Esophagus muscularis mucosa (tissue), 4 donors: ENCODE data around the gene SOST. TPM values are rescaled to one million over a fixed set of nuclear protein-coding genes. Genes with fewer than 3 reads are reported as not detected.

Experiments used
- DNase-seq: peaks from one replicate; pipeline ENCODE4 v3.0.0-alpha.2; 2017; ENCODE audit errors: extremely low spot score
- H3K27ac ChIP-seq, 4 donors: fragments of 200-600 bp; sonication (generic); replicated peaks in 1 of 4; 1 replicate in 3 of 4; 2 replicates in 1 of 4; pipeline ENCODE4 v1.5.1; 2016 to 2019; ENCODE audit warnings: mild to moderate bottlenecking in 1 of 4
- H3K27me3 ChIP-seq, 4 donors: fragments of 200-600 bp; sonication (generic); one replicate each; pipeline versions ENCODE4 v1.5.1 to v1.6.0; 2016 to 2019
- H3K36me3 ChIP-seq, 4 donors: fragments of 200-600 bp; sonication (generic); one replicate each; pipeline ENCODE4 v1.5.1; 2016 to 2019
- H3K4me1 ChIP-seq, 4 donors: fragments of 200-600 bp; sonication (generic); one replicate each; pipeline ENCODE4 v1.5.1; 2016 to 2019
- H3K4me3 ChIP-seq, 4 donors: fragments of 200-600 bp; sonication (generic); 1 replicate in 2 of 4; 2 replicates in 2 of 4; pipeline ENCODE4 v1.5.1; 2016 to 2019; ENCODE audit warnings: mild to moderate bottlenecking in 4 of 4, moderate library complexity in 1 of 4
- H3K9me3 ChIP-seq, 4 donors: fragments of 200-600 bp; sonication (generic); 1 replicate in 3 of 4; 2 replicates in 1 of 4; pipeline ENCODE4 v1.5.1; 2016 to 2019
- CTCF ChIP-seq, 3 experiments: fragments of 200-600 bp in 2 of 3; fragments of 450-650 bp in 1 of 3; sonication (generic) in 2 of 3; IDR thresholded peaks; one replicate each; pipeline ENCODE4 v1.5.1; 2017 to 2019; ENCODE audit warnings: antibody characterized with exemption in 3 of 3, mild to moderate bottlenecking in 2 of 3, moderate library complexity in 1 of 3
- EP300 ChIP-seq: sonication (generic); formaldehyde crosslinking; IDR thresholded peaks from one replicate; pipeline ENCODE4 v1.6.1; 2017; ENCODE audit warnings: antibody characterized with exemption
- POLR2A ChIP-seq: fragments of 450-650 bp; IDR thresholded peaks from one replicate; pipeline ENCODE4 v1.6.1; 2017; ENCODE audit warnings: antibody characterized with exemption, moderate library complexity, mild to moderate bottlenecking, low read depth
- POLR2AphosphoS5 ChIP-seq, 2 donors: sonication (generic); formaldehyde crosslinking; IDR thresholded peaks; one replicate each; pipeline ENCODE4 v1.6.1; 2017; ENCODE audit warnings: antibody characterized with exemption in 2 of 2
- WGBS: methylation state at CpG from one replicate; pipeline ENCODE4 v1.1.5; 2018; 5-methylcytosine and 5-hydroxymethylcytosine counted together
- intact Hi-C: fragments of 100-400 bp; cut with DNase I; formaldehyde crosslinking; loops from one replicate; pipeline ENCODE4 v1.15.1; 2023
- total RNA-seq, 4 donors: library from RNA; depleted of rRNA; stranded (reverse); fragments of >200 nt; gene quantifications; one replicate each; pipeline versions ENCODE4 v1.1.0 to v1.2.1, GENCODE V29; 2016

SOST gene
- total RNA-seq, 4 donors from 2014 or later, result not detected

DNA sequence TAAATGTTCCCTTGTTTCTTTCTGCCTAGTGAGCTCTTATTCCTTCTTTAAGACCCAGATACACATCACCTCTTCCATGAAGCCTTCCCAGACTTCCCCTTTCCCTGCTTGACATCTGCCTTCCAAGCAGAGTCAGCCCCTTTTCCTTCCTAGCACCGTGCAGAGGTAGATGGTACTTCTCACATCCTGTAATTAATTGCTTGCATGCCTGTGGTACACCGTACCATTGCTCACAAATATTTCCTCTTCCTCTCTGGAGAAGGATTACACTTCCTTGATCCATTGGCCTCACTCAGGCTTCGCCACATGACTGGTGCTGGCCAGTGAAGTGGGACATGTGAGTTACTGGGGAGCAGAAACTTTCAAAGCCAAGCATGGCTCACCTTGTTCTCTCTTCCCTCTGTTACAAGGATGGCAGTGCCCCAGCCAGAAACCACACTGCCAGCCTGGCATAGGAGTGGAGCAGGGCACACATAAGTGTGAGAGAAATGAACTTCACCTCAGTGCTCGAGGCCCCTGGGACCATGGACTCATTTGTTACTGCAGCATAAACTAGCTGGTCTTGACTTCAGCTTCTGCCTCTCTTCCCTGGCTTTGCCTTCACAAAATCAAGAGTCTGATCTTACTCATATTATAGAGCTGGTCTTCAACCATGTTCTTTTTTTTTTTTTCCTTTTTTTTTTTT lies 44.0 kb downstream of the SOST start:
- TF ChIP-seq EP300 (no peak), POLR2A (no peak), CTCF (IDR thresholded peaks at IDR 0.05) (no peak), POLR2AphosphoS5 (IDR thresholded peaks at IDR 0.05) (no peak)
- Histone ChIP-seq H3K4me1 (peaks cover 11 to 17% (median 15%) of the 10 kb centered on the region in 4 donors), H3K27ac (no peak overlapping the region), H3K9me3 (no peaks in the 10 kb centered on the region), H3K4me3 (no peak overlapping the region), H3K27me3 (peaks cover 0 to 52% (median 1%) of the 10 kb centered on the region in 4 donors), H3K36me3 (no peaks in the 10 kb centered on the region)
- intact Hi-C loops, result no loop called here
- DNase-seq, result no peak
- WGBS, result 71% methylated on average over 4 of the region's 4 CpGs

DNA sequence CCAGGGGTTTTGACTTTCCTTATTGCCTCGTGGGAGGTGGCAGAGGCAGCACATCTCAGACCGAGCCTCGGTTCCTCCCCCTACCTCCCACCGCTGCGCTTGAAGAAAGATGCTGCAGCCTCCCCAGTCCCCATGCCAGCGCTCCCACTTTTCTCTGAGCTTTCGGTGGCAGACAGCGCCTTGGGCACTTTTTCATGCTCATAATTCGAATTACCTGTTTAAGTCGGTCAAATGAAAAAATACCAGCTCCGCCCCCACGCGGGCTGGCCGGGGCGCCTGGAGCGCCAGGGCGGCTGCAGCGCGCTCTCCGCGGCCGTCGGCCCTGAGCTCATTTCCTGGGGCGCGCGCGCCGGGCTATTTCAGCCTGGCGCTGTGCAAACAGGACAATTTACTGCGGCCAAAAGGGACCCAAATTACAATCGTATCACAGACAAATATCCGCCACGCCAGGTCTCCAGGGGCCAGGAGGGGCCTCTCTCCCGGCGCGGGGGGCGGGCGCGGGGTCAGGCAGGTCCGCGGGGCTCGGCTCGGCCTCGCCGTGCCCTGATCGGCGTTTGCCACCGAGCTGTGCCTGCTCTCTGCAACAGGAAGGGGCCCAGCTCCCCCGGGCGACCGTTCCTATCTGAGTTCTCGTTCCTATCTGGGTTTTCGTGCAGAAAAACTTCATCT lies 45.0 kb downstream of the SOST start:
- H3K27ac ChIP-seq, result no peak overlapping the region
- intact Hi-C loops, result no loop called here
- H3K27me3 ChIP-seq, result peaks cover 0 to 60% (median 1%) of the 10 kb centered on the region in 4 donors
- H3K9me3 ChIP-seq, result no peaks in the 10 kb centered on the region
- TF ChIP-seq EP300 (no peak), CTCF (IDR thresholded peaks at IDR 0.05) (no peak), POLR2A (no peak), POLR2AphosphoS5 (IDR thresholded peaks at IDR 0.05) (no peak)
- H3K4me1 ChIP-seq, result peaks cover 11 to 17% (median 15%) of the 10 kb centered on the region in 4 donors
- peak overlapping the region; percentile 47 to 57 (median 49) for H3K4me3 ChIP-seq
- 3% methylated on average over 18 of the region's 53 CpGs for WGBS
- DNase-seq, result no peak
- no peaks in the 10 kb centered on the region for H3K36me3 ChIP-seq

DNA sequence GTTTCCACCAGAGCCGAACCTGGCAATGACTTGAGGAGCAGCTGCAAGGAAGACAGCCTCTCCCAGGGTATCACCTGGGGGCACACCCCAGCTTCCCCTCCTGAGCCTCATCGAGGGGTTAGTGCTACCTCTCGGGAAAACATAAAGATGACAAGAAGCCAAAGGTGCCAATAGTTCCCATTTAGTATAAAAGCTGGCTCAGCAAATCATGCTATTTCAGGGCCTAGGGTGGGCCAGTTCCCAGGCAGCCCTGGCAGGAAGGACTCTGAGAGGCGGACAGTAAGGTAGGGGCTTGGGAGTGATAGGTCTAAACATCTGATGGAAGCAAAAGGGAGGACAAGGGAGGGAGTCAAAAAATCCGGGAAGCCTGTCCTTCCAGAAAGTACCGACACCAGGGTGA lies 46.2 kb downstream of the SOST start:
- no peak overlapping the region for H3K27ac ChIP-seq
- WGBS, result 73% methylated on average over 6 of the region's 6 CpGs
- peaks cover 0 to 60% (median 1%) of the 10 kb centered on the region in 4 donors for H3K27me3 ChIP-seq
- H3K36me3 ChIP-seq, result no peaks in the 10 kb centered on the region
- no peak overlapping the region for H3K4me3 ChIP-seq
- H3K4me1 ChIP-seq, result peaks cover 11 to 17% (median 15%) of the 10 kb centered on the region in 4 donors
- intact Hi-C loops, result no loop called here
- TF ChIP-seq EP300, result no peak
- TF ChIP-seq CTCF (IDR thresholded peaks at IDR 0.05), result no peak
- no peak for TF ChIP-seq POLR2A
- no peak for TF ChIP-seq POLR2AphosphoS5 (IDR thresholded peaks at IDR 0.05)
- no peak for DNase-seq
- no peaks in the 10 kb centered on the region for H3K9me3 ChIP-seq

GRCh38 chr17:43710101-43710500 lies 48.5 kb downstream of the SOST start:
- no peak overlapping the region for H3K27ac ChIP-seq
- peaks cover 0 to 70% (median 1%) of the 10 kb centered on the region in 4 donors for H3K27me3 ChIP-seq
- H3K36me3 ChIP-seq, result no peaks in the 10 kb centered on the region
- intact Hi-C loops, result no loop called here
- peaks cover 11 to 17% (median 15%) of the 10 kb centered on the region in 4 donors for H3K4me1 ChIP-seq
- no peak for DNase-seq
- H3K9me3 ChIP-seq, result no peaks in the 10 kb centered on the region
- TF ChIP-seq EP300 (no peak), POLR2AphosphoS5 (IDR thresholded peaks at IDR 0.05) (no peak), POLR2A (no peak), CTCF (IDR thresholded peaks at IDR 0.05) (no peak)
- WGBS, result 92% methylated on average over 6 of the region's 6 CpGs
- no peak overlapping the region for H3K4me3 ChIP-seq
